HG03108 (cell line): ENCODE measurements around the gene KAT7.

ENCODE experiments used
- ATAC-seq: cut with Tn5 transposase; IDR thresholded peaks from one replicate; pipeline ENCODE4 v1.9.1; 2021; ENCODE audit warnings: moderate library complexity; ENCODE audit not compliant: unreplicated experiment

The KAT7 gene

GRCh38 chr17:49866882-49867413 lies 78.5 kb downstream of the KAT7 start:
- ATAC-seq = no peak

GRCh38 chr17:49869038-49869374 lies 80.5 kb downstream of the KAT7 start:
- no peak for ATAC-seq

GRCh38 chr17:49870298-49870697 lies 81.8 kb downstream of the KAT7 start:
- no peak for ATAC-seq

GRCh38 chr17:49871211-49871610 lies 82.7 kb downstream of the KAT7 start:
- no peak for ATAC-seq

- no peak for ATAC-seq
These were observed 84.4 kb downstream of the KAT7 start for GRCh38 chr17:49872754-49873377.

GRCh38 chr17:49873466-49873865 lies 85.0 kb downstream of the KAT7 start:
- ATAC-seq = no peak

- no peak for ATAC-seq
These were observed 85.4 kb downstream of the KAT7 start for GRCh38 chr17:49873926-49874325.

- no peak for ATAC-seq
These were observed 86.4 kb downstream of the KAT7 start for GRCh38 chr17:49874911-49875310.

GRCh38 chr17:49875685-49876084 lies 87.2 kb downstream of the KAT7 start:
- ATAC-seq = no peak

GRCh38 chr17:49878931-49879904 lies 90.7 kb downstream of the KAT7 start:
- no peak for ATAC-seq

- ATAC-seq = peak; percentile 66
These were observed 92.0 kb downstream of the KAT7 start for GRCh38 chr17:49880291-49881053.

GRCh38 chr17:49881054-49881402 lies 92.5 kb downstream of the KAT7 start:
- no peak for ATAC-seq

- ATAC-seq = no peak
These were observed 94.0 kb downstream of the KAT7 start for GRCh38 chr17:49882434-49882833.
